ENCODE data around the gene RHBDL1.

GRCh38 chr16:682493-683395, 7.3 kb downstream of the RHBDL1 start:
- TF ChIP-seq POLR2A (IDR thresholded peaks at IDR 0.05): no peak
- no peak for TF ChIP-seq CTCF (IDR thresholded peaks at IDR 0.05)

Measured in uterus (tissue), 2 donors.